Endothelial cell of umbilical vein (primary cell): ENCODE measurements around the gene ATP2A2. TPM values are rescaled to one million over a fixed set of nuclear protein-coding genes. Genes with fewer than 3 reads are reported as not detected.

ENCODE experiments used
- BruUV-seq: library from RNA; stranded (reverse); fragments of 400-500 nt; replicated peaks from 2 replicates; lab custom pipeline; 2021; lab: Mats Ljungman, UMichigan
- CTCF ChIA-PET: fragments of 300-600, 350-600 bp; sonication (Branson Sonifier 250); formaldehyde crosslinking; loops from one replicate; lab custom pipeline; 2021; ENCODE audit warnings: antibody characterized with exemption, inconsistent platforms; lab: Charles Lee
- POLR2A ChIA-PET: fragments of 300-600, 350-600 bp; sonication (Branson Sonifier 250); formaldehyde crosslinking; loops from one replicate; lab custom pipeline; 2021; ENCODE audit warnings: antibody characterized with exemption, inconsistent platforms; lab: Charles Lee
- DNase-seq: peaks from one replicate; pipeline ENCODE4 v3.0.0-alpha.2; 2011; ENCODE audit warnings: low read depth, low spot score
- FAIRE-seq: peaks from 2 replicates; lab custom pipeline; 2011; peaks lifted over from hg19 to GRCh38; lab: Jason Lieb, UNC
- H2AFZ ChIP-seq: 2 replicates; pipeline ENCODE4 v1.6.0; 2012; ENCODE audit warnings: low read depth, low read length, control low read depth, inconsistent platforms
- H3K27ac ChIP-seq: 2 replicates; pipeline ENCODE4 v1.5.1; 2011; ENCODE audit warnings: low read depth, mild to moderate bottlenecking, control low read depth, low read length, moderate library complexity; ENCODE audit not compliant: insufficient read depth
- H3K27me3 ChIP-seq, 2 experiments: 2 replicates each; pipeline versions ENCODE4 v1.6.0 to v1.6.1; 2011; ENCODE audit warnings: low read length in 2 of 2, mixed read lengths in 1 of 2; ENCODE audit not compliant: control insufficient read depth in 2 of 2, insufficient read depth in 2 of 2
- H3K36me3 ChIP-seq, 2 experiments: 2 replicates in 1 of 2; 3 replicates in 1 of 2; pipeline ENCODE4 v1.5.1; 2011; ENCODE audit warnings: low read length in 2 of 2, mild to moderate bottlenecking in 1 of 2, moderate library complexity in 1 of 2; ENCODE audit not compliant: control insufficient read depth in 2 of 2, insufficient read depth in 2 of 2; ENCODE audit errors: extremely low read depth in 1 of 2
- H3K4me1 ChIP-seq: 3 replicates; pipeline ENCODE4 v1.5.1; 2011; ENCODE audit warnings: mild to moderate bottlenecking, low read length; ENCODE audit not compliant: control insufficient read depth, insufficient read depth; ENCODE audit errors: extremely low read depth
- H3K4me2 ChIP-seq: 2 replicates; pipeline ENCODE4 v1.6.1; 2011; ENCODE audit warnings: low read length, control low read depth, mixed read lengths; ENCODE audit not compliant: insufficient read depth
- H3K4me3 ChIP-seq, 3 experiments: fragments of 200-600 bp in 1 of 3; sonication (generic), shearing (Covaris generic) in 1 of 3; replicated peaks in 1 of 3; 2 replicates each; pipeline ENCODE4 v1.5.1; 2011 to 2016; ENCODE audit warnings: control low read depth in 3 of 3, low read length in 3 of 3, mild to moderate bottlenecking in 2 of 3, inconsistent platforms in 1 of 3, low read depth in 1 of 3, moderate library complexity in 1 of 3; ENCODE audit not compliant: insufficient read depth in 1 of 3
- H3K79me2 ChIP-seq: 2 replicates; pipeline ENCODE4 v1.6.0; 2012; ENCODE audit warnings: low read length, inconsistent platforms; ENCODE audit not compliant: control insufficient read depth, insufficient read depth
- H3K9ac ChIP-seq: replicated peaks from 2 replicates; pipeline ENCODE3; 2011; ENCODE audit warnings: low read length, control low read depth; ENCODE audit not compliant: insufficient read depth; ENCODE audit errors: extremely low read depth
- H3K9me1 ChIP-seq: replicated peaks from 3 replicates; pipeline ENCODE4 v1.6.0; 2011; ENCODE audit warnings: mild to moderate bottlenecking, low read length; ENCODE audit not compliant: control insufficient read depth, insufficient read depth; ENCODE audit errors: extremely low read depth
- H3K9me3 ChIP-seq: replicated peaks from 2 replicates; pipeline ENCODE4 v1.5.1; 2012; ENCODE audit warnings: low read length, inconsistent platforms; ENCODE audit not compliant: control insufficient read depth, insufficient read depth
- H4K20me1 ChIP-seq: replicated peaks from 2 replicates; pipeline ENCODE3; 2011; ENCODE audit warnings: mild to moderate bottlenecking, low read length; ENCODE audit not compliant: control insufficient read depth, insufficient read depth; ENCODE audit errors: extremely low read depth
- EZH2 ChIP-seq: IDR thresholded peaks from 2 replicates; pipeline ENCODE4 v1.6.1; 2012; ENCODE audit warnings: borderline replicate concordance, low read depth, mild to moderate bottlenecking, moderate library complexity, low read length, inconsistent platforms; ENCODE audit not compliant: severe bottlenecking
- FOS ChIP-seq: IDR thresholded peaks from 2 replicates; pipeline ENCODE4 v1.6.1; 2011; ENCODE audit warnings: mild to moderate bottlenecking, low read length, moderate library complexity, borderline replicate concordance; ENCODE audit not compliant: insufficient read depth
- GATA2 ChIP-seq: IDR thresholded peaks from 2 replicates; pipeline ENCODE4 v1.7.0; 2011; ENCODE audit warnings: low read depth, mild to moderate bottlenecking, moderate library complexity, mixed read lengths, low read length; ENCODE audit not compliant: insufficient read length, insufficient read depth
- JUN ChIP-seq: IDR thresholded peaks from 2 replicates; pipeline ENCODE4 v1.6.1; 2011; ENCODE audit warnings: borderline replicate concordance, low read depth; ENCODE audit not compliant: insufficient read length, insufficient read depth
- MYC ChIP-seq: IDR thresholded peaks from one replicate; pipeline ENCODE4 v1.6.1; 2011; ENCODE audit warnings: mild to moderate bottlenecking, low read depth, low read length
- POLR2A ChIP-seq: IDR thresholded peaks from 2 replicates; pipeline ENCODE4 v1.6.1; 2012; ENCODE audit warnings: low read depth, mild to moderate bottlenecking, control low read depth, low read length
- POLR2AphosphoS5 ChIP-seq: IDR thresholded peaks from 2 replicates; pipeline ENCODE4 v1.6.1; 2012; ENCODE audit warnings: low read depth, mild to moderate bottlenecking, control low read depth, low read length, moderate library complexity; ENCODE audit not compliant: insufficient read depth
- dilution Hi-C: fragments of 300-500 bp; cut with MboI; formaldehyde crosslinking; loops from one replicate; pipeline ENCODE4 v1.15.0; 2019; ENCODE audit warnings: low sequenced_read_pairs; ENCODE audit not compliant: extremely low pct_ligation_motif_present
- intact Hi-C: fragments of 100-400 bp; cut with micrococcal nuclease; formaldehyde crosslinking; loops from one replicate; pipeline ENCODE4 v1.10.0; 2022
- polyA plus RNA-seq, 4 experiments: library from polyadenylated mRNA; depleted of rRNA in 3 of 4; stranded (reverse) in 3 of 4; unstranded in 1 of 4; fragments of >200 nt; gene quantifications; 2 replicates each; pipeline versions ENCODE4 v1.2.1 to v1.2.3, GENCODE V29; 2011 to 2012; ENCODE audit warnings: missing spikeins in 1 of 4
- total RNA-seq: library from RNA; stranded (reverse); gene quantifications from 2 replicates; pipeline ENCODE4 v1.2.3, GENCODE V29; 2021
- TF ChIP-seq, protein P1 (sequence below): IDR thresholded peaks from 2 replicates; pipeline ENCODE4 v1.6.1; 2011; ENCODE audit not compliant: insufficient read depth, insufficient read length
- TF ChIP-seq, protein P2 (sequence below), 2 donors: IDR thresholded peaks; 1 replicate in 1 of 2; 2 replicates in 1 of 2; pipeline ENCODE4 v1.5.1; 2011; ENCODE audit warnings: low read length in 2 of 2, mild to moderate bottlenecking in 2 of 2, moderate library complexity in 2 of 2, control low read depth in 1 of 2, inconsistent platforms in 1 of 2, low read depth in 1 of 2; ENCODE audit not compliant: insufficient read depth in 1 of 2; ENCODE audit errors: extremely low read depth in 1 of 2

ATP2A2 gene
- total and polyA plus RNA-seq, 2 donors (not counting 3 experiments of a cell fraction or from before 2014, with no cell fraction given), result 102 to 239 TPM

DNA sequence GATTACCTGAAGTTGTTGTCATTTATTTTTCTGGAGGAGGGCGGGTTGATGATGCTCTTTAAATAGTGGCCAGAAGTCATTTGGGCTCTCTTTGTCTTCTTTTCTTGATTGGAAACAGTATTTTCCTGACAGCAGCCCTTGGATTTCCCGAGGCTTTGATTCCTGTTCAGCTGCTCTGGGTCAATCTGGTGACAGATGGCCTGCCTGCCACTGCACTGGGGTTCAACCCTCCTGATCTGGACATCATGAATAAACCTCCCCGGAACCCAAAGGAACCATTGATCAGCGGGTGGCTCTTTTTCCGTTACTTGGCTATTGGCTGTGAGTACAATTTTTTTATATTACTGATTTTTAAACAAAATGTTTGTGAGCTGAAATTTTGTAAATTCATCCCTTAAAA is 62.1 kb downstream of the ATP2A2 start:
- CTCF ChIA-PET, result no interaction called here
- Histone ChIP-seq H3K27ac (no peak overlapping the region), H3K4me3 (no peak overlapping the region), H3K27me3 (no peaks in the 10 kb centered on the region), H3K79me2 (peaks cover 2% of the 10 kb centered on the region), H3K9ac (no peak overlapping the region), H4K20me1 (no peaks in the 10 kb centered on the region), H3K9me1 (no peaks in the 10 kb centered on the region), H3K4me1 (no peaks in the 10 kb centered on the region), H3K4me2 (no peak overlapping the region), H3K9me3 (no peaks in the 10 kb centered on the region), H2AFZ (no peak overlapping the region), H3K36me3 (peaks cover 53 to 59% of the 10 kb centered on the region in 2 experiments)
- no TSS peak for BruUV-seq
- FAIRE-seq, result no peak
- no peak for DNase-seq
- POLR2A ChIA-PET, result no interaction called here
- intact Hi-C loops (loop anchor here (2.0 kb wide), 1 partner anchor 16 kb away; no protein-coding TSS in a partner anchor), dilution Hi-C loops (no loop called here)
- TF ChIP-seq GATA2, result no peak
- TF ChIP-seq, protein P1, sequence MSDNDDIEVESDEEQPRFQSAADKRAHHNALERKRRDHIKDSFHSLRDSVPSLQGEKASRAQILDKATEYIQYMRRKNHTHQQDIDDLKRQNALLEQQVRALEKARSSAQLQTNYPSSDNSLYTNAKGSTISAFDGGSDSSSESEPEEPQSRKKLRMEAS, result no peak

DNA sequence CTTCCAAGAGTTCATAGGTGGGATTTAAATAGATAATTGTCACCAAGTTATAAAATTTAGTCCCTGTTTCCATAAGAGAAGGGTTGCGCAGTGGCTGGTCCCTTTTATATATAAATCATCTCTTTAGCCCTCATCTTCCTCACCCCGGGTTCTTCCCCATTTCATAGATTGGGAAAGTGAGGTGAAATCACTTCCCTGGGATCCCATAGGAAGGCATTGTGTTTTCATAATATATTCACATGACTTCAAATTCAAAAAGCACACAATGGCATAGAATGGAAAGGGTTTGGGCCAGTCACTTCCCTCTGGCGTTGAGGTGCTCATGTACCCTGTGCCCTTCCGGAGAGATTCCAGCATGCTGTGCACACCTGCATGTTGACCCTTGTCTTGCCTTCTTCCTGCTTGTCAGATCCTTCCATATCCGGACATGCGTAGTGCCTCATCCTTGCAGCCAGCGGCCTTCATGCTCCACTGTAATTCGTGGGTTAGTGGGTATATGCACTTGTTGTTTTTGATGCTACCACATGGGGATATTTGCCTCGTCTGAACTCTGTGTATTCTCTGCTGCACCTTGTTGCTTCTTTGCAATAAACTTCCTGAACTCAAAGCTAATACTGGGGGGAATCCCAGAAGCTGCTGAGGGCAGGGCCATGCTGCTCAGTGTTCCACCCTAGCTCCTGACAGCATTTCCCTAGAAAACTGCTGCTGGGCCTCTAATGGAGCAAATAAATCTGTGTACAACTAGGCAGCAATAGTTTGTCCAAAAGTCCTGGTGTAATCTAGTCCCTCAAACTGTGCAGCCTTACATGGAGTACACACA is 62.9 kb downstream of the ATP2A2 start:
- no peaks in the 10 kb centered on the region for H3K4me1 ChIP-seq
- peaks cover 55 to 60% of the 10 kb centered on the region in 2 experiments for H3K36me3 ChIP-seq
- no peak for TF ChIP-seq POLR2AphosphoS5
- no peak for TF ChIP-seq EZH2
- TF ChIP-seq GATA2, result no peak
- no peak for TF ChIP-seq MYC
- no peak for TF ChIP-seq FOS
- no peak for TF ChIP-seq POLR2A
- TF ChIP-seq, protein P2, sequence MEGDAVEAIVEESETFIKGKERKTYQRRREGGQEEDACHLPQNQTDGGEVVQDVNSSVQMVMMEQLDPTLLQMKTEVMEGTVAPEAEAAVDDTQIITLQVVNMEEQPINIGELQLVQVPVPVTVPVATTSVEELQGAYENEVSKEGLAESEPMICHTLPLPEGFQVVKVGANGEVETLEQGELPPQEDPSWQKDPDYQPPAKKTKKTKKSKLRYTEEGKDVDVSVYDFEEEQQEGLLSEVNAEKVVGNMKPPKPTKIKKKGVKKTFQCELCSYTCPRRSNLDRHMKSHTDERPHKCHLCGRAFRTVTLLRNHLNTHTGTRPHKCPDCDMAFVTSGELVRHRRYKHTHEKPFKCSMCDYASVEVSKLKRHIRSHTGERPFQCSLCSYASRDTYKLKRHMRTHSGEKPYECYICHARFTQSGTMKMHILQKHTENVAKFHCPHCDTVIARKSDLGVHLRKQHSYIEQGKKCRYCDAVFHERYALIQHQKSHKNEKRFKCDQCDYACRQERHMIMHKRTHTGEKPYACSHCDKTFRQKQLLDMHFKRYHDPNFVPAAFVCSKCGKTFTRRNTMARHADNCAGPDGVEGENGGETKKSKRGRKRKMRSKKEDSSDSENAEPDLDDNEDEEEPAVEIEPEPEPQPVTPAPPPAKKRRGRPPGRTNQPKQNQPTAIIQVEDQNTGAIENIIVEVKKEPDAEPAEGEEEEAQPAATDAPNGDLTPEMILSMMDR (IDR thresholded peaks at IDR 0.05; ENCODE audit: extremely low read depth in 1 of 2, insufficient read depth in 1 of 2, low read depth in 1 of 2, low read length in 2 of 2), result no peak
- TF ChIP-seq, protein P1, result no peak
- TF ChIP-seq JUN, result no peak
- H3K4me2 ChIP-seq, result no peak overlapping the region
- intact Hi-C loops (loop anchor here (2.0 kb wide), 1 partner anchor 17 kb away; no protein-coding TSS in a partner anchor), dilution Hi-C loops (no loop called here)
- CTCF ChIA-PET, result no interaction called here
- no peak overlapping the region for H2AFZ ChIP-seq
- H3K9ac ChIP-seq, result no peak overlapping the region
- no TSS peak for BruUV-seq
- POLR2A ChIA-PET, result no interaction called here
- no peaks in the 10 kb centered on the region for H4K20me1 ChIP-seq
- H3K4me3 ChIP-seq, result no peak overlapping the region
- no peak overlapping the region for H3K27ac ChIP-seq
- no peak for DNase-seq
- no peak for FAIRE-seq
- no peaks in the 10 kb centered on the region for H3K9me3 ChIP-seq
- no peaks in the 10 kb centered on the region for H3K27me3 ChIP-seq
- H3K79me2 ChIP-seq, result no peaks in the 10 kb centered on the region
- H3K9me1 ChIP-seq, result no peaks in the 10 kb centered on the region
